Germinal center (tissue), 1 donor: ENCODE results near the gene ASIC2.

Experiments used
- DNase-seq: peaks from one replicate; pipeline ENCODE4 v3.0.0; 2012; ENCODE audit warnings: mixed read lengths, low spot score

Gene ASIC2

DNA sequence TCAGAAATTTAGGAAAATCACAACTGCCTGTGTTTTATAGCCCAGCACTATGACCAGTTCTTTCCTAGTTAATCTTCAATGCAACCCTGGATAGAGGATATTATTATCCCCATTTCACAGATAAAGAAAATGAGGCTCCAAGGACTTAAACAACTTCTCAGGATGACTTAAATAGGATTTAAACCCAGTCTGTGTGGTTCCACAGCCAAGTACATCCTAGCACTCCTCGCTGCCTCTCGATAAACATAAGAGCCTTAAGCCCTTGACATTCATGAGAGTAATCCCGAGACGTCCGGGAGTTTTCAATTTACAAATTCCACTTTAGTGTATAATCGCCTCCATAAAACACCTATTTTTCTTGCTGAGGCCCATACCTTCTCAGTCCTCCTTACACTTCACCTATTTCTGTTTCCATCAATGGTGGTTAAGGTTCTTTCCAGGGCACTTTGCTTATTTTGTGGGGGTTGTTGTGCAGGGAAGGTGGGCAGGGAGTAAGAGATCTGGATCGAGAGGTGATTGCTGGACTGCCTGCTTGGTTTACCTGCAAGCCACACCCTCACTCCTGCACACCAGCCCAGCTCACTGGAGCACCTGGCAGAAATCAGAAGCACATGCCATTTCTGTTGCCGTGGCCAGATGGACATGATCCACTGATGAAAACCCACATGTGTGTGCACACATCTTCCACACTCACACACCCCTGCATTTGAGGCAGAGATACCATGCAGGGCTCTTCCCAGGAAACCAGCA lies 50.5 kb downstream of the ASIC2 start:
- DNase-seq: no peak

DNA sequence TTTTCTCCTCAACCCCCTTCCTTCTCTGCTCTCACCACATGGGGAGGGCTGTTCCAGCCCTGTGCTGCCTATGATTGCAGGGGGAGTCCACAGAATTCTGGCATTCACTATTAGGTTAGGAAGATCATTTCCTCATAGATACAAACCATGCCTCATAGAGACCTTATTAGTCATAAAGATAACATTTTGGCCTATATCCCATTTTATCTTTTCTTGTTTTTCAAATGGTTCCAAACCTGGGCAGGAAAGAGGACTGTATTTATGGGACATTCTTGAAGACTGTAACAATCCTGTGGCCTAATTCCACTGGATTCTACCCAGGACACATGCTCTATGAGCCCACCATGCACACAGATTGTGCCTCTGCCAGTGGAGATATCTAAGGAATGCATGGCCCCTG lies 51.7 kb downstream of the ASIC2 start:
- DNase-seq: no peak

- DNase-seq: no peak
Observed at GRCh38 chr17:33240362-33240761, 52.7 kb downstream of the ASIC2 start.

- DNase-seq: no peak
Observed at GRCh38 chr17:33239702-33240101, 53.4 kb downstream of the ASIC2 start.

- no peak for DNase-seq
Observed at GRCh38 chr17:33234930-33235685, 58.0 kb downstream of the ASIC2 start.

DNA sequence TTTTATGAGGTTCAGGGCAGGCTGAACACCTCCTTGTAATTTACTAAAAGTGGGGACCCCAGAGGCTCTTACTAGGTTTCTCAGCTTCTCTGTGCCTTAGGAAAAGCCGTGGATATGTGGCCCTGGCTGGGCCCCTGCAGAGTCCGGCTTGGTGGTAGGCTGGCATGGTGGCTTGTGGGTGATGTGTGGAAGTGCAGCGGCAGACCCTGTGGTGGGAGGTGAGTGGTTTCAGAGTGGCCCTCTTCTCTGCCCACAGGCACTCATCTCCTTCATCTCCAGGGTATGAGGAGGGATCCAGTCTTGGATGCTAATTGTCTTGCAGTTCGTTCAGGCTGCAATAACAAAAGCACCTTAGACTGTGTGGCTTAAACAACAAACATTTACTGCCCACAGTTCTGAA lies 58.9 kb downstream of the ASIC2 start:
- DNase-seq: no peak

DNA sequence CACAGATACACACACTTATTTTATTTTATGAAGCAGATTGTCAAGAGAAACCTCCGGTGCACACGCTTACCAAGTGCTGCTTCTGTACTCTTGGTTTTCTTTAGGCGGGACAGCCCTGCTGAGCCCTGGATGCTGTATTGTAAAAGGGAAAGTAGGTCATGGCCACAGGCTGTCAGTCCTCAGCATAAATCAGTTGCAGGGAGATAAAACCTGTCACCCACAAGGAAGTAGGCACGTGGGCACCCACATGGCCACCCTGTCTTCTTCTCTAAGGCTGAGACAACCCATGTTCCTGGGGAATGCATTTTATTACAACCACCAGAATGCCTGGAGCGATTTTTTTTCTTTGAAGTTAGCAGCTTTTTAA lies 59.3 kb downstream of the ASIC2 start:
- no peak for DNase-seq

GRCh38 chr17:33229499-33229898 lies 63.6 kb downstream of the ASIC2 start:
- no peak for DNase-seq

GRCh38 chr17:33229028-33229427 lies 64.1 kb downstream of the ASIC2 start:
- no peak for DNase-seq

GRCh38 chr17:33228548-33228947 lies 64.5 kb downstream of the ASIC2 start:
- no peak for DNase-seq

- DNase-seq: no peak
Observed at GRCh38 chr17:33227911-33228310, 65.2 kb downstream of the ASIC2 start.

DNA sequence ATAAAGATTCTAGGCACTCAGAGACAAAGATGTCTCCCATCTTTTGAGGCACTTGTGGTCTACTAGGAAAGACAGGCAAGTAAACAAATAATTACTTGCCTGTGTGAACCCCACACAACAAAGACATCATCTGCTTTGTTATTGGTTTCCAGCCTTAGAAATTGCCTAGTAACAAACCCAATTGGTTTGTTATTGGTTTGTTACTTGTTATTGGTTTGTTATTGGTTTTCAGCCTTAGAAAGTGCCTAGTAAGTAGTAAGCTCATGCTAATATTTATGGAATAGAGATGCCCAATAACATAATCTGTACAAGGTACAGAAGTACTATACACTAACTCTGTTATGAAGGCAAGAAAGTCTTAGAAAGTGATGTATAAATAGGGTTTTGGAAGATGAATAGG lies 67.1 kb downstream of the ASIC2 start:
- no peak for DNase-seq

DNA sequence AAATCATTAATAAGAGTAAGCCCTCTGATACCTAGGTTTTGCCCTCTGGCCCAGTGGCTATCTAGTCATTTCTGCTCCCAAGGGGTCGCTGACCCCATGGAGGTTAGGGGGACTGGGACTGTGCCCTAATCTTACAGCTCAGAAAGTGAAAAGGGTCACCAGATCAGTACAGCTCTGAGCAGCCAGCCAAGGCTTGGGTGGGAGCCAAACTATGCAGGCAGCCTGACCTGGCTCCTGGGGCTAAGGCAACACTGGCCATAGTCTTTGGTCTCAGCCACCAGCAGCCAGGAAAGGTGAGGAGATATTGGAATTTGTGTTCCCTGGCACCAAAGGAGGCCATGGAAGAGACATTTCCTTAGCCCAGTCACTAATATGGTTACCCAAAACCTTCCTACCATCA lies 67.6 kb downstream of the ASIC2 start:
- DNase-seq: no peak

DNA sequence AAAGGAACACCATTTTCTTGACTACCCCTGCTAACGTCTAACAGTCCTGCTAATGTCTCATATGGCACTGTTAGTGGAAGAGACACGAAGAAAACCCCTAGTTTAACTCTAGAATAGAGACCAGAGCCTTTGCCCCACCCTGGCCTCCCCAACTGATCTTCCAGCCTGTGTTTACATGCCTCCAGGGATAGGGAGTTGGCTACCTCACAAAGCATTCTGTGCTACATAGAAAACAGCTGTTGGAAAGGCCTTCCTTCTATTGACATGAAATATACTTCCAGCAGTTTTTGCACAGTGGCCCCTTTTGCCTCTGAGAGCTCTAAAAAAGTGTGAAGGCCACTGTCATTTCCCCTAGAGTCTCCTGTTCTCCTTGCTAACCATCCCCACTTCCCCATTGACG lies 73.1 kb downstream of the ASIC2 start:
- DNase-seq: no peak

- no peak for DNase-seq
Observed at GRCh38 chr17:33218698-33219601, 74.1 kb downstream of the ASIC2 start.

- no peak for DNase-seq
Observed at GRCh38 chr17:33217891-33218290, 75.2 kb downstream of the ASIC2 start.

GRCh38 chr17:33214996-33215395 lies 78.1 kb downstream of the ASIC2 start:
- no peak for DNase-seq

GRCh38 chr17:33210285-33210684 lies 82.8 kb downstream of the ASIC2 start:
- DNase-seq: no peak

DNA sequence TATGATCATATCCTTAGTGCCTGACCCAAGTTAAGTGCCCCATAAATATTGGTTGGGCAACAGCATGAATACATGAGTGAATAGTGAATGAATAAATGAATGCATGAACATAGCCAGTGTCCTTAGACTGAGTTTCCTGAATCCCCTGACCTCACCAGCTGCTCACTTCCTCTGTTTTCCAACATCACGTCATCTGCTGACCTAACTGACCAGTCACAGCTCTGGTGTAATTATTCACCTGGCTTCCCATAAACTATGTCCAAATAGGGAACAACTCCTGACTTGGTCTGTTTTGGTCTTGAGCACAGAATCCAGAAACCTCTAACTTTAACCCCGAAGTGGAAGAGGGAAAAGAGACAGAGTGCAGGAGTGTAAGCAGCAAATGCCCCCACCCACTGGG lies 83.4 kb downstream of the ASIC2 start:
- no peak for DNase-seq

GRCh38 chr17:33207231-33207630 lies 85.9 kb downstream of the ASIC2 start:
- no peak for DNase-seq

DNA sequence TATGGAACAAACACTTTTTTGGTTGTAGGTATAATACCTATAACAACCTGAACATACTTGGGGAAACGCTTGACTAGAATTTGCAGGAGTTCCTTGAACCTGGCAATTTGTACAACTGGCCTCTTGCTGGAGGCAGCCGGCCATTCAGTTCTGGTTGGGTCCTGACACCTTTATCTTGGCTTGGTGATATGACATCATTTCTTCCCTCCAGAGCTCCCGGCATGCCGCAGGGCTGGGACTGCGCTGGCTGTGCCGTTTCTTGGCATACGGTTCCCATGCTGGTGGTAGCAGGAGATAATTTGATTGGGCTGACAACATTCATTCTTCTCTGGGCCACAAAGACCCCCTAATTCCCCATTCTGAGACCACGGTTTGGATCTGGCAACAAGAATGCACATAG lies 87.5 kb downstream of the ASIC2 start:
- no peak for DNase-seq

DNA sequence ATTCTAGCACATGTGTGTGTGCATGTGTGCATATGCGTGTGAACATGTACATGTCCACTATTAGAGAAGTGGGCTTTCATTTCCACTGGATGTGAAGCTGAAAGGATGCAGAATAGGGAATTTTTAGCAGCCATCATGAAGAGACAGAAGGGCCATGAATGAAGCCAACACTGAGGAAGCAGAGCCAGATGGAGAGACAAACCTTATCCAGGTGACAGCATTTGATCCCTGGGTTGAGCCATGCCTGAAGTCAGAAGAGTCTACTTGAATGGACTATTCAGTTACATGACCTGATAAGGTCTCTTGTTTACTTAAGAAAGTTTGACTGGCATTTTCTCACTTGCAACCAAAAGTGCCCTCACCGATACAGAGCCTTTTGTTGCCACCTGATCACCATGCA lies 88.4 kb downstream of the ASIC2 start:
- no peak for DNase-seq

GRCh38 chr17:33204156-33204555 lies 88.9 kb downstream of the ASIC2 start:
- no peak for DNase-seq
